Lung microvascular endothelial cell (primary cell): ENCODE results near the gene TUBAL3. TPM values are rescaled to one million over a fixed set of nuclear protein-coding genes. Genes with fewer than 3 reads are reported as not detected.
A peak's percentile ranks its signal among the peaks of the same experiment; 100 is the strongest.

Experiments used
- DNase-seq, 2 donors: peaks; one replicate each; pipeline versions ENCODE4 v3.0.0 to v3.0.0-alpha.2; 2010; ENCODE audit warnings: low read depth in 2 of 2
- total RNA-seq: library from RNA; depleted of rRNA; stranded (reverse); fragments of >200 nt; gene quantifications from 2 replicates; pipeline ENCODE4 v1.2.1, GENCODE V29; 2014

TUBAL3 gene
- total RNA-seq, 1 donor from 2014 or later, result not detected

- DNase-seq, result peak; percentile 34 to 74
Observed at GRCh38 chr10:5343561-5343960, 61.1 kb downstream of the TUBAL3 start.

Other genes starting within 250 kb of the TUBAL3 start
- gene AKR1C8, start 219.7 kb downstream of the TUBAL3 start, total RNA-seq, result not detected in 2 replicates
- gene AKR1C4, start 208.0 kb downstream of the TUBAL3 start, total RNA-seq, result not detected in 2 replicates
- not detected in 2 replicates for gene UCN3, start 39.9 kb downstream of the TUBAL3 start, total RNA-seq
- 14.3 and 19.4 TPM in 2 replicates for gene NET1, start 7.7 kb upstream of the TUBAL3 start, total RNA-seq
- gene CALML5, start 94.7 kb upstream of the TUBAL3 start, total RNA-seq, result not detected in 2 replicates
- not detected in 2 replicates for gene CALML3, start 120.1 kb upstream of the TUBAL3 start, total RNA-seq